Activated naive CD4-positive, alpha-beta T cell treated with Interleukin-2 at 50 U/mL for 16 hours (primary cell): ENCODE measurements around the gene SLC66A2.

Experiments
- DNase-seq: peaks from one replicate; pipeline ENCODE4 v3.0.0-alpha.2; 2020

The SLC66A2 gene

GRCh38 chr18:79935499-79935898, 16.0 kb downstream of the SLC66A2 start:
- DNase-seq = no peak

- no peak for DNase-seq
Measured at GRCh38 chr18:79935098-79935480, 16.4 kb downstream of the SLC66A2 start.

GRCh38 chr18:79934311-79935097, 16.9 kb downstream of the SLC66A2 start:
- no peak for DNase-seq

GRCh38 chr18:79933765-79934164, 17.7 kb downstream of the SLC66A2 start:
- no peak for DNase-seq

GRCh38 chr18:79932907-79933306, 18.5 kb downstream of the SLC66A2 start:
- no peak for DNase-seq

GRCh38 chr18:79931475-79931874, 20.0 kb downstream of the SLC66A2 start:
- DNase-seq = no peak

- no peak for DNase-seq
Measured at GRCh38 chr18:79930020-79930642, 21.3 kb downstream of the SLC66A2 start.

GRCh38 chr18:79928563-79928960, 22.9 kb downstream of the SLC66A2 start:
- no peak for DNase-seq

GRCh38 chr18:79927607-79928562, 23.6 kb downstream of the SLC66A2 start:
- no peak for DNase-seq

- DNase-seq = no peak
Measured at GRCh38 chr18:79926715-79927606, 24.5 kb downstream of the SLC66A2 start.

GRCh38 chr18:79926306-79926705, 25.1 kb downstream of the SLC66A2 start:
- DNase-seq = no peak

GRCh38 chr18:79924814-79925731, 26.4 kb downstream of the SLC66A2 start:
- no peak for DNase-seq

GRCh38 chr18:79923896-79924585, 27.4 kb downstream of the SLC66A2 start:
- DNase-seq = no peak

GRCh38 chr18:79922971-79923411, 28.5 kb downstream of the SLC66A2 start:
- DNase-seq = no peak

- DNase-seq = no peak
Measured at GRCh38 chr18:79921984-79922965, 29.2 kb downstream of the SLC66A2 start.

GRCh38 chr18:79919089-79919488, 32.4 kb downstream of the SLC66A2 start:
- DNase-seq = no peak

GRCh38 chr18:79918615-79919011, 32.8 kb downstream of the SLC66A2 start:
- DNase-seq = no peak

- DNase-seq = no peak
Measured at GRCh38 chr18:79917853-79918614, 33.4 kb downstream of the SLC66A2 start.
